H1 (cell line): ENCODE measurements around the gene CMTM2. TPM values are rescaled to one million over a fixed set of nuclear protein-coding genes. Genes with fewer than 3 reads are reported as not detected.

Source experiments
- polyA plus RNA-seq, 7 experiments: library from polyadenylated mRNA; depleted of rRNA in 3 of 7; stranded (reverse) in 5 of 7; unstranded in 2 of 7; fragments of >200 nt in 5 of 7; fragments of 200-250 nt in 2 of 7; gene quantifications; 1 replicate in 5 of 7; 2 replicates in 1 of 7; 4 replicates in 1 of 7; pipeline versions ENCODE4 v1.2.1 to v1.2.3, GENCODE V29; 2011 to 2013; ENCODE audit warnings: missing spikeins in 2 of 7, mixed read lengths in 2 of 7
- total RNA-seq: library from RNA; stranded (reverse); fragmentation: NEBNext Ultra II Directional; extraction: Animal tissue kit (Norgen Biotek cat#: 25700); gene quantifications from 2 replicates; pipeline ENCODE4 v1.2.1, GENCODE V29; 2021
- TF ChIP-seq, protein P1 (sequence below), 3 experiments: IDR thresholded peaks; 1 replicate in 2 of 3; 2 replicates in 1 of 3; pipeline versions ENCODE4 v1.5.1 to v1.6.1; 2011; ENCODE audit warnings: low read length in 3 of 3, mild to moderate bottlenecking in 3 of 3, inconsistent platforms in 2 of 3, low read depth in 1 of 3, moderate library complexity in 1 of 3; ENCODE audit not compliant: insufficient read depth in 1 of 3; ENCODE audit errors: control extremely low read depth in 1 of 3

Gene CMTM2
- total and polyA plus RNA-seq, 2 of the 8 experiments (the other 6 are each of a cell fraction or from before 2014, with no cell fraction given): not detected

DNA sequence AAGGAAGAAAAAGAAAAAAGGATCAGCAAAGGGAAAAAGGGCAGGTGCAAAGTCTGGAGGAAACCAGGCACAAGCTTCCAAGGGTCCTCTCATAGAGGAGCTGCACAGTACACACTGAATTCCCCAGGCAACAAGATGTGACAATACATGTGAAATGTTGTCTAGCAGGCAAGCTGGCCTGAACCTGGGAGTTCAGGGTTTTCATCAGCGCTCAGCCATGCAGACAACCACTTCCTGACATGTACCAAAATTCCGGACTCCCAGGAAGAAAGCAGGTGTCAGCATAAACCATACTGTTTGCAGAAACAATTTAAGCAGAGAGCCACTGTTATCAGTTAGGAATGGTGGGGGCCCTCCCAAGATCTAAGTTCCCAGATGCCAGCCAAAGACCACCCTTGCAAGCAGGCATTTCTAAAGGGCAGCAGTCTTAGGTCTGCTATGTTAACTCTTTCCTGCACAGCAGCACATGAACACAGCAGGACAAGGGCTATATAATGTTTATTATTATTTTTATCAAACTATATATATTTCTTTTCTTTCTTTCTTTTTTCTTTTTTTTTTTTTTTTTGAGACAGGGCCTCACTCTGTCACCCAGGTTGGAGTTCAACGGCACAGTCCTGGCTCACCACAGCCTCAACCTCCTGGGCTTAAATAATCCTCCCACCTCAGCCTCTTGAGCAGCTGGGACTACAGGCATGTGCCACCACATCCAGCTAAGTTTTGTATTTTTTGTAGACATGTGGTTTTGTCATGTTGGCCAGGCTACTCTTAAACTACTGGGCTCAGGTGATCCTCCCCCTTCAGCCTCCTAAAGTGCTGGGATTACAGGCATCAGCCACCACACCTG lies 39.4 kb upstream of the CMTM2 start (continued):
- TF ChIP-seq, protein P1, sequence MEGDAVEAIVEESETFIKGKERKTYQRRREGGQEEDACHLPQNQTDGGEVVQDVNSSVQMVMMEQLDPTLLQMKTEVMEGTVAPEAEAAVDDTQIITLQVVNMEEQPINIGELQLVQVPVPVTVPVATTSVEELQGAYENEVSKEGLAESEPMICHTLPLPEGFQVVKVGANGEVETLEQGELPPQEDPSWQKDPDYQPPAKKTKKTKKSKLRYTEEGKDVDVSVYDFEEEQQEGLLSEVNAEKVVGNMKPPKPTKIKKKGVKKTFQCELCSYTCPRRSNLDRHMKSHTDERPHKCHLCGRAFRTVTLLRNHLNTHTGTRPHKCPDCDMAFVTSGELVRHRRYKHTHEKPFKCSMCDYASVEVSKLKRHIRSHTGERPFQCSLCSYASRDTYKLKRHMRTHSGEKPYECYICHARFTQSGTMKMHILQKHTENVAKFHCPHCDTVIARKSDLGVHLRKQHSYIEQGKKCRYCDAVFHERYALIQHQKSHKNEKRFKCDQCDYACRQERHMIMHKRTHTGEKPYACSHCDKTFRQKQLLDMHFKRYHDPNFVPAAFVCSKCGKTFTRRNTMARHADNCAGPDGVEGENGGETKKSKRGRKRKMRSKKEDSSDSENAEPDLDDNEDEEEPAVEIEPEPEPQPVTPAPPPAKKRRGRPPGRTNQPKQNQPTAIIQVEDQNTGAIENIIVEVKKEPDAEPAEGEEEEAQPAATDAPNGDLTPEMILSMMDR (IDR thresholded peaks at IDR 0.05; ENCODE audit: control extremely low read depth in 1 of 3, insufficient read depth in 1 of 3, low read depth in 1 of 3, low read length in 3 of 3): no peak
